ENCODE results near the gene ITGAD.

- TF ChIP-seq, protein P1, sequence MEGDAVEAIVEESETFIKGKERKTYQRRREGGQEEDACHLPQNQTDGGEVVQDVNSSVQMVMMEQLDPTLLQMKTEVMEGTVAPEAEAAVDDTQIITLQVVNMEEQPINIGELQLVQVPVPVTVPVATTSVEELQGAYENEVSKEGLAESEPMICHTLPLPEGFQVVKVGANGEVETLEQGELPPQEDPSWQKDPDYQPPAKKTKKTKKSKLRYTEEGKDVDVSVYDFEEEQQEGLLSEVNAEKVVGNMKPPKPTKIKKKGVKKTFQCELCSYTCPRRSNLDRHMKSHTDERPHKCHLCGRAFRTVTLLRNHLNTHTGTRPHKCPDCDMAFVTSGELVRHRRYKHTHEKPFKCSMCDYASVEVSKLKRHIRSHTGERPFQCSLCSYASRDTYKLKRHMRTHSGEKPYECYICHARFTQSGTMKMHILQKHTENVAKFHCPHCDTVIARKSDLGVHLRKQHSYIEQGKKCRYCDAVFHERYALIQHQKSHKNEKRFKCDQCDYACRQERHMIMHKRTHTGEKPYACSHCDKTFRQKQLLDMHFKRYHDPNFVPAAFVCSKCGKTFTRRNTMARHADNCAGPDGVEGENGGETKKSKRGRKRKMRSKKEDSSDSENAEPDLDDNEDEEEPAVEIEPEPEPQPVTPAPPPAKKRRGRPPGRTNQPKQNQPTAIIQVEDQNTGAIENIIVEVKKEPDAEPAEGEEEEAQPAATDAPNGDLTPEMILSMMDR (IDR thresholded peaks at IDR 0.05; ENCODE audit: low read depth, low read length) = no peak
- TF ChIP-seq EZH2phosphoT487 (IDR thresholded peaks at IDR 0.05; ENCODE audit: low read depth) = no peak
Observed at GRCh38 chr16:31350275-31351005, 42.7 kb upstream of the ITGAD start.

Data from OCI-LY3 (cell line).